ENCODE results near the gene NCOA6. TPM values are rescaled to one million over a fixed set of nuclear protein-coding genes. Genes with fewer than 3 reads are reported as not detected.

The NCOA6 gene
- total RNA-seq, 2 donors from 2014 or later = 28.9 to 34.9 TPM

GRCh38 chr20:34710568-34710839, 114.9 kb downstream of the NCOA6 start:
- Mint-ChIP-seq H3K36me3 (ENCODE audit: insufficient read depth in 2 of 2) (peaks cover 1 to 2% of the 10 kb centered on the region in 2 donors), H3K4me3 (peak overlapping the region; percentile 83 to 90), H3K27ac (peak overlapping the region; percentile 14), H3K9me3 (no peaks in the 10 kb centered on the region), H3K4me1 (ENCODE audit: low read depth) (peaks cover 37% of the 10 kb centered on the region), H3K27me3 (ENCODE audit: low read depth) (peaks cover 6% of the 10 kb centered on the region)
- DNase-seq = no peak
- ATAC-seq (replicated peaks in 1 of 2) = no peak

GRCh38 chr20:34709831-34710567, 115.5 kb downstream of the NCOA6 start:
- peak overlapping the region; percentile 27 for H3K27ac Mint-ChIP-seq
- peaks cover 41% of the 10 kb centered on the region for H3K4me1 Mint-ChIP-seq (ENCODE audit: low read depth)
- ATAC-seq (replicated peaks in 1 of 2) (peak; percentile 26 to 41), DNase-seq (peak; percentile 66)
- H3K36me3 Mint-ChIP-seq (ENCODE audit: insufficient read depth in 2 of 2) = peaks cover 1 to 2% of the 10 kb centered on the region in 2 donors
- H3K9me3 Mint-ChIP-seq = no peaks in the 10 kb centered on the region
- H3K27me3 Mint-ChIP-seq (ENCODE audit: low read depth) = peaks cover 6% of the 10 kb centered on the region
- peak overlapping the region; percentile 85 to 91 for H3K4me3 Mint-ChIP-seq

GRCh38 chr20:34709044-34709830, 116.2 kb downstream of the NCOA6 start:
- peaks cover 0 to 2% of the 10 kb centered on the region in 2 donors for H3K36me3 Mint-ChIP-seq (ENCODE audit: insufficient read depth in 2 of 2)
- peaks cover 47% of the 10 kb centered on the region for H3K4me1 Mint-ChIP-seq (ENCODE audit: low read depth)
- peak overlapping the region; percentile 85 to 91 for H3K4me3 Mint-ChIP-seq
- H3K27ac Mint-ChIP-seq = peak overlapping the region; percentile 27
- ATAC-seq (replicated peaks in 1 of 2) (peak; percentile 78 to 79), DNase-seq (peak; percentile 91 to 92)
- no peaks in the 10 kb centered on the region for H3K9me3 Mint-ChIP-seq
- peaks cover 6% of the 10 kb centered on the region for H3K27me3 Mint-ChIP-seq (ENCODE audit: low read depth)

- Mint-ChIP-seq H3K36me3 (ENCODE audit: insufficient read depth in 2 of 2) (peaks cover 2 to 3% of the 10 kb centered on the region in 2 donors), H3K27me3 (ENCODE audit: low read depth) (peaks cover 6% of the 10 kb centered on the region), H3K4me3 (peak overlapping the region; percentile 85 to 91), H3K9me3 (no peaks in the 10 kb centered on the region), H3K4me1 (ENCODE audit: low read depth) (peaks cover 46% of the 10 kb centered on the region), H3K27ac (no peak overlapping the region)
- DNase-seq = peak; percentile 69 to 78
- ATAC-seq (replicated peaks in 1 of 2) = peak; percentile 10 to 14
Observed at GRCh38 chr20:34708621-34709043, 116.8 kb downstream of the NCOA6 start.

GRCh38 chr20:34706912-34707784, 118.3 kb downstream of the NCOA6 start:
- H3K36me3 Mint-ChIP-seq (ENCODE audit: insufficient read depth in 2 of 2) = peaks cover 1 to 4% of the 10 kb centered on the region in 2 donors
- no peak for DNase-seq
- H3K27me3 Mint-ChIP-seq (ENCODE audit: low read depth) = peaks cover 19% of the 10 kb centered on the region
- H3K4me3 Mint-ChIP-seq = no peak overlapping the region
- H3K4me1 Mint-ChIP-seq (ENCODE audit: low read depth) = peaks cover 39% of the 10 kb centered on the region
- no peaks in the 10 kb centered on the region for H3K9me3 Mint-ChIP-seq
- no peak for ATAC-seq (replicated peaks in 1 of 2)
- no peak overlapping the region for H3K27ac Mint-ChIP-seq

GRCh38 chr20:34706302-34706875, 119.1 kb downstream of the NCOA6 start:
- Mint-ChIP-seq H3K4me3 (no peak overlapping the region), H3K27me3 (ENCODE audit: low read depth) (peaks cover 25% of the 10 kb centered on the region), H3K27ac (no peak overlapping the region), H3K36me3 (ENCODE audit: insufficient read depth in 2 of 2) (peaks cover 1 to 4% of the 10 kb centered on the region in 2 donors), H3K9me3 (no peaks in the 10 kb centered on the region), H3K4me1 (ENCODE audit: low read depth) (peaks cover 39% of the 10 kb centered on the region)
- no peak for DNase-seq
- ATAC-seq (replicated peaks in 1 of 2) = no peak

- no peak overlapping the region for H3K27ac Mint-ChIP-seq
- peaks cover 38% of the 10 kb centered on the region for H3K4me1 Mint-ChIP-seq (ENCODE audit: low read depth)
- H3K9me3 Mint-ChIP-seq = no peaks in the 10 kb centered on the region
- H3K4me3 Mint-ChIP-seq = peak overlapping the region; percentile 90 to 94
- H3K36me3 Mint-ChIP-seq (ENCODE audit: insufficient read depth in 2 of 2) = peaks cover 1 to 4% of the 10 kb centered on the region in 2 donors
- DNase-seq (no peak), ATAC-seq (replicated peaks in 1 of 2) (no peak)
- peaks cover 25% of the 10 kb centered on the region for H3K27me3 Mint-ChIP-seq (ENCODE audit: low read depth)
Observed at GRCh38 chr20:34705397-34706301, 119.8 kb downstream of the NCOA6 start.

- no peaks in the 10 kb centered on the region for H3K9me3 Mint-ChIP-seq
- peaks cover 1 to 4% of the 10 kb centered on the region in 2 donors for H3K36me3 Mint-ChIP-seq (ENCODE audit: insufficient read depth in 2 of 2)
- no peak overlapping the region for H3K27ac Mint-ChIP-seq
- DNase-seq (no peak), ATAC-seq (replicated peaks in 1 of 2) (no peak)
- H3K27me3 Mint-ChIP-seq (ENCODE audit: low read depth) = peaks cover 19% of the 10 kb centered on the region
- H3K4me1 Mint-ChIP-seq (ENCODE audit: low read depth) = peaks cover 31% of the 10 kb centered on the region
- peak overlapping the region; percentile 90 to 94 for H3K4me3 Mint-ChIP-seq
Observed at GRCh38 chr20:34705008-34705396, 120.4 kb downstream of the NCOA6 start.

- peak; percentile 90 for DNase-seq
- peak within 1 kb of the TSS; percentile 94 to 97 for H3K4me3 Mint-ChIP-seq
- H3K27me3 Mint-ChIP-seq (ENCODE audit: low read depth) = peaks cover 19% of the 10 kb centered on the region
- H3K36me3 Mint-ChIP-seq (ENCODE audit: insufficient read depth in 2 of 2) = peaks cover 1 to 4% of the 10 kb centered on the region in 2 donors
- H3K4me1 Mint-ChIP-seq (ENCODE audit: low read depth) = peaks cover 31% of the 10 kb centered on the region
- H3K9me3 Mint-ChIP-seq = no peaks in the 10 kb centered on the region
- peak within 1 kb of the TSS; percentile 77 for H3K27ac Mint-ChIP-seq
- ATAC-seq (replicated peaks in 1 of 2) = peak; percentile 48 to 60
Observed at GRCh38 chr20:34704177-34705007, 121.1 kb downstream of the NCOA6 start, which contains the start of gene TP53INP2. Gene TP53INP2, plus strand, starts transcription at chr20:34704344. Its CDS starts 4,396 bp downstream, at chr20:34708740.

- peak overlapping the region; percentile 77 for H3K27ac Mint-ChIP-seq
- DNase-seq = peak in 1 of 2 donors; percentile 8
- peaks cover 19% of the 10 kb centered on the region for H3K27me3 Mint-ChIP-seq (ENCODE audit: low read depth)
- H3K36me3 Mint-ChIP-seq (ENCODE audit: insufficient read depth in 2 of 2) = peaks cover 1 to 4% of the 10 kb centered on the region in 2 donors
- no peak for ATAC-seq (replicated peaks in 1 of 2)
- H3K4me1 Mint-ChIP-seq (ENCODE audit: low read depth) = peaks cover 28% of the 10 kb centered on the region
- peak overlapping the region; percentile 92 to 97 for H3K4me3 Mint-ChIP-seq
- H3K9me3 Mint-ChIP-seq = no peaks in the 10 kb centered on the region
Observed at GRCh38 chr20:34703424-34704176, 121.9 kb downstream of the NCOA6 start.
